ENCODE results near the gene BPIFB2. TPM values are rescaled to one million over a fixed set of nuclear protein-coding genes. Genes with fewer than 3 reads are reported as not detected.

The BPIFB2 gene
- total and polyA plus RNA-seq, 2 donors (not counting 3 experiments of a cell fraction or from before 2014, with no cell fraction given): not detected

DNA sequence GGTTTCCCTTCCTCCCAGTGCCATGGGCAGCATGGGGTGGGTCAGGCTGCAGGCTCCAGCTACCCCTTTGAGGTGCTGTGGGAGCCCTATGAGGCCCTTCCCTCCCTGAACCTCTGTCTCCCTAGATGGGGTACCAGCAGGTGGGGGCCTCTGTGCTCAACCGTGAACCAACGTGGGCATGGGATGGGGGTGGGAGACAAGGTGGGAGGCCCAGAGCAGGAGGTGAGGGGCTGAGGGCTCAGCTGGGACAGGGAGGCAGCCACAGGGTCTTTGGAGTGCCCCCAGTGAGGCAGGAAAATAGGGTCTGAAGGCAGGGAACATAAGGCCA is 36.6 kb upstream of the BPIFB2 start:
- dilution Hi-C loops (cut with MboI; ENCODE audit: extremely low pct_ligation_motif_present, low sequenced_read_pairs): no loop called here
- no TSS peak for BruUV-seq (replicated peaks)
- H3K4me2 ChIP-seq (ENCODE audit: insufficient read depth, low read length): no peak overlapping the region
- intact Hi-C loops (cut with micrococcal nuclease): no loop called here
- no peak overlapping the region for H3K9ac ChIP-seq (replicated peaks; ENCODE audit: extremely low read depth, insufficient read depth, low read length)
- no peaks in the 10 kb centered on the region for H4K20me1 ChIP-seq (replicated peaks; ENCODE audit: control insufficient read depth, extremely low read depth, insufficient read depth, low read length)
- no peak overlapping the region for H3K27ac ChIP-seq (ENCODE audit: insufficient read depth, low read depth, low read length)
- CTCF ChIA-PET: interaction anchor here (1.0 to 1.1 kb wide), 2 partner anchors 22 to 25 kb away, joined by 3 to 4 read pairs; no protein-coding TSS in a partner anchor
- H3K36me3 ChIP-seq (ENCODE audit: control insufficient read depth in 2 of 2, extremely low read depth in 1 of 2, insufficient read depth in 2 of 2, low read length in 2 of 2): no peaks in the 10 kb centered on the region
- H2AFZ ChIP-seq (ENCODE audit: low read depth, low read length): no peak overlapping the region
- FAIRE-seq: no peak
- no peaks in the 10 kb centered on the region for H3K9me3 ChIP-seq (replicated peaks; ENCODE audit: control insufficient read depth, insufficient read depth, low read length)
- no peaks in the 10 kb centered on the region for H3K27me3 ChIP-seq (ENCODE audit: control insufficient read depth in 2 of 2, insufficient read depth in 2 of 2, low read length in 2 of 2)
- POLR2A ChIA-PET: no interaction called here
- no peaks in the 10 kb centered on the region for H3K79me2 ChIP-seq (ENCODE audit: control insufficient read depth, insufficient read depth, low read length)
- peaks cover 14% of the 10 kb centered on the region for H3K4me1 ChIP-seq (ENCODE audit: control insufficient read depth, extremely low read depth, insufficient read depth, low read length)
- DNase-seq (ENCODE audit: low read depth, low spot score): no peak
- no peak overlapping the region for H3K4me3 ChIP-seq (replicated peaks in 1 of 3; ENCODE audit: insufficient read depth in 1 of 3, low read depth in 1 of 3, low read length in 3 of 3)
- TF ChIP-seq FOS (IDR thresholded peaks at IDR 0.05; ENCODE audit: borderline replicate concordance, insufficient read depth, low read length) (no peak), EZH2 (IDR thresholded peaks at IDR 0.05; ENCODE audit: borderline replicate concordance, low read depth, low read length, severe bottlenecking) (no peak), POLR2A (IDR thresholded peaks at IDR 0.05; ENCODE audit: low read depth, low read length) (no peak), MAX (IDR thresholded peaks at IDR 0.05; ENCODE audit: insufficient read depth, insufficient read length) (no peak), MYC (IDR thresholded peaks at IDR 0.05; ENCODE audit: low read depth, low read length) (no peak), GATA2 (IDR thresholded peaks at IDR 0.05; ENCODE audit: insufficient read depth, insufficient read length, low read depth, low read length) (no peak), POLR2AphosphoS5 (IDR thresholded peaks at IDR 0.05; ENCODE audit: insufficient read depth, low read depth, low read length) (no peak), JUN (IDR thresholded peaks at IDR 0.05; ENCODE audit: borderline replicate concordance, insufficient read depth, insufficient read length, low read depth) (no peak)
- TF ChIP-seq, protein P1, sequence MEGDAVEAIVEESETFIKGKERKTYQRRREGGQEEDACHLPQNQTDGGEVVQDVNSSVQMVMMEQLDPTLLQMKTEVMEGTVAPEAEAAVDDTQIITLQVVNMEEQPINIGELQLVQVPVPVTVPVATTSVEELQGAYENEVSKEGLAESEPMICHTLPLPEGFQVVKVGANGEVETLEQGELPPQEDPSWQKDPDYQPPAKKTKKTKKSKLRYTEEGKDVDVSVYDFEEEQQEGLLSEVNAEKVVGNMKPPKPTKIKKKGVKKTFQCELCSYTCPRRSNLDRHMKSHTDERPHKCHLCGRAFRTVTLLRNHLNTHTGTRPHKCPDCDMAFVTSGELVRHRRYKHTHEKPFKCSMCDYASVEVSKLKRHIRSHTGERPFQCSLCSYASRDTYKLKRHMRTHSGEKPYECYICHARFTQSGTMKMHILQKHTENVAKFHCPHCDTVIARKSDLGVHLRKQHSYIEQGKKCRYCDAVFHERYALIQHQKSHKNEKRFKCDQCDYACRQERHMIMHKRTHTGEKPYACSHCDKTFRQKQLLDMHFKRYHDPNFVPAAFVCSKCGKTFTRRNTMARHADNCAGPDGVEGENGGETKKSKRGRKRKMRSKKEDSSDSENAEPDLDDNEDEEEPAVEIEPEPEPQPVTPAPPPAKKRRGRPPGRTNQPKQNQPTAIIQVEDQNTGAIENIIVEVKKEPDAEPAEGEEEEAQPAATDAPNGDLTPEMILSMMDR (IDR thresholded peaks at IDR 0.05; ENCODE audit: extremely low read depth in 1 of 2, insufficient read depth in 1 of 2, low read depth in 1 of 2, low read length in 2 of 2): no peak
- no peaks in the 10 kb centered on the region for H3K9me1 ChIP-seq (replicated peaks; ENCODE audit: control insufficient read depth, extremely low read depth, insufficient read depth, low read length)

Data from endothelial cell of umbilical vein (primary cell).